OCI-LY7 (cell line): ENCODE data around the gene AKAP7.

Experiments
- CTCF ChIP-seq: fragments of 200-600 bp; sonication (generic); conservative IDR thresholded peaks from 2 replicates; pipeline ENCODE4 v1.5.1; 2014; ENCODE audit warnings: mild to moderate bottlenecking, antibody characterized with exemption, low read length, moderate library complexity, mixed read lengths
- EZH2phosphoT487 ChIP-seq: fragments of 200-600 bp; sonication (generic); IDR thresholded peaks from 2 replicates; pipeline ENCODE4 v1.6.1; 2018; ENCODE audit warnings: low read depth, borderline replicate concordance, mild to moderate bottlenecking, mixed run types, antibody characterized with exemption, low read length, moderate library complexity, mixed read lengths

GRCh38 chr6:131125431-131125830 is 9.8 kb upstream of the AKAP7 start:
- TF ChIP-seq CTCF (no peak), EZH2phosphoT487 (no peak)
